ENCODE measurements around the gene SERBP1. TPM values are rescaled to one million over a fixed set of nuclear protein-coding genes. Genes with fewer than 3 reads are reported as not detected.
"Not testable (repeated sequence)": the region's sequence is repeated elsewhere in the genome, so short reads cannot be mapped to it uniquely, and the experiment has no call there.

SERBP1 gene
- total and polyA plus RNA-seq, 7 donors: 189 to 299 (median 226) TPM

DNA sequence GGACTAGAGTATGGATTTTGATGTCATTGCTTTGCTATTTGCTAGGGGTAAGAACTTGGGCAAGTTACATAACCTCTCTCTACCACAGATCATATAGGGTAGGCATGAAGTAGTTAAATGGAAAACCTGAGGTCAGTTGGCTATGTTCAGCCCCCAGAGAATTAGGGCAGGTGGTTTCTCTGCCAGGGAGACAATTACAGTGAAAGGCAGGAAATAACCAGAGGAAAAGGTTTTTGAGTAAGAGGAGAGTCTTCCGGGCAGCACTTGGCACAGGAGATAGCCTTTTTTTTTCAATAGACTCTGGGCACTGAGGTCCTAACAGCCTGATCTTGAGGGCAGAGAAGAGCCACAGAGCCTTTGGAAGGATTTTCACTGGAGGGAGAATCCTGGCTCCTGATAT lies 16.7 kb upstream of the SERBP1 start:
- H3K4me1 ChIP-seq: peaks cover 1% of the 10 kb centered on the region
- H3K36me3 ChIP-seq (ENCODE audit: insufficient read depth in 1 of 2, low read depth in 1 of 2): no peaks in the 10 kb centered on the region
- ATAC-seq (no peak), DNase-seq (no peak)
- no peak overlapping the region for H3K4me3 ChIP-seq
- TF ChIP-seq, protein P1, sequence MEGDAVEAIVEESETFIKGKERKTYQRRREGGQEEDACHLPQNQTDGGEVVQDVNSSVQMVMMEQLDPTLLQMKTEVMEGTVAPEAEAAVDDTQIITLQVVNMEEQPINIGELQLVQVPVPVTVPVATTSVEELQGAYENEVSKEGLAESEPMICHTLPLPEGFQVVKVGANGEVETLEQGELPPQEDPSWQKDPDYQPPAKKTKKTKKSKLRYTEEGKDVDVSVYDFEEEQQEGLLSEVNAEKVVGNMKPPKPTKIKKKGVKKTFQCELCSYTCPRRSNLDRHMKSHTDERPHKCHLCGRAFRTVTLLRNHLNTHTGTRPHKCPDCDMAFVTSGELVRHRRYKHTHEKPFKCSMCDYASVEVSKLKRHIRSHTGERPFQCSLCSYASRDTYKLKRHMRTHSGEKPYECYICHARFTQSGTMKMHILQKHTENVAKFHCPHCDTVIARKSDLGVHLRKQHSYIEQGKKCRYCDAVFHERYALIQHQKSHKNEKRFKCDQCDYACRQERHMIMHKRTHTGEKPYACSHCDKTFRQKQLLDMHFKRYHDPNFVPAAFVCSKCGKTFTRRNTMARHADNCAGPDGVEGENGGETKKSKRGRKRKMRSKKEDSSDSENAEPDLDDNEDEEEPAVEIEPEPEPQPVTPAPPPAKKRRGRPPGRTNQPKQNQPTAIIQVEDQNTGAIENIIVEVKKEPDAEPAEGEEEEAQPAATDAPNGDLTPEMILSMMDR (IDR thresholded peaks at IDR 0.05): no peak
- 8 to 20% (median 16%) methylated on average over 1 of the region's 1 CpG for WGBS, 3 donors
- H3K27ac ChIP-seq: no peak overlapping the region
- intact Hi-C loops (cut with DNase I): no loop called here
- no peaks in the 10 kb centered on the region for H3K27me3 ChIP-seq (ENCODE audit: insufficient read depth in 3 of 3, low read length in 2 of 3)
- H3K9me3 ChIP-seq: no peaks in the 10 kb centered on the region

DNA sequence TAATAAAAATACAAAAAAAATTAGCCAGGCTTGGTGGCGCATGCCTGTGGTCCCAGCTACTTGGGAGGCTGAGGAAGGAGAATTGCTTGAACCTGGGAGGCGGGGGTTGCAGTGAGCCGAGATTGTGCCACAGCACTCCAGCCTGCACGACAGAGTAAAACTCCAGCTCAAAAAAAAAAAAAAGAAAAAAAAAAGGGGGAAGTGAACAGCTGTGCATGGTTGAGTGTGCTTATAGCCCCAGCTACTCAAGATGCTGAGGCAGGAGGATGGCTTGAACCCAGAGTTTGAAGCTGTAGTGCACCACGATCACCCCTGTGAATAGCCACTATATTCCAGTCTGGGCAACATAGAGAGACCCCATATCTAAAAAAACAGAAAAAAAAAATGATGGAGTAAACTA lies 15.8 kb upstream of the SERBP1 start:
- H3K4me1 ChIP-seq; DNase-seq; H3K27ac ChIP-seq; H3K36me3 ChIP-seq (ENCODE audit: insufficient read depth in 1 of 2, low read depth in 1 of 2); H3K4me3 ChIP-seq; intact Hi-C loops (cut with DNase I); ATAC-seq; H3K27me3 ChIP-seq (ENCODE audit: insufficient read depth in 3 of 3, low read length in 2 of 3); H3K9me3 ChIP-seq: not testable (repeated sequence)
- WGBS, 3 donors: 66 to 79% (median 74%) methylated on average over 5 of the region's 5 CpGs

DNA sequence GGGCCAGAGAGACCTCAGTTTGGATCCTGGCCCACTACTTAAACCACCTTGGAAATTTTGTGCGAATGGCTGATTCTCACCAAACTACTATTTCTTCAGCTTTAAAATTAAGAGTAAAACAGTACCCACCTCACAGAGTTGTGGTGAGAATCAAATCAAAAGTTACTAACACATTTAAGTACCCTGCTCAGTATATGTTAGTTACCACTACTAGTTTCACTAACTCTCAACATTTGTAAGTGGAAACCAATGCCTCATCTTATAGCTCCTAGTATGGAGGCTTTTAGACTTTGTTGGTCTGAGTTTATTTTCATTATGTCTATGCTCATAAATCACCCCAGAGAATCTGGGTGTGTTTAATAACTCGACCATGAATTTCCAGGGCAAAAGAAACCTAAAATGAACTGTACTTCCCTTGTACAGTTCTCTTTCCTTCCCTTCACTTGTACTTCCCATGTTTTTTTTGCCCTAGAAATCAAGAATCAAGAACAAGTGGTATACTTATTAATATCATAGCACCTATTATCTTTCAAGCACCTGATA lies 11.6 kb upstream of the SERBP1 start:
- H3K4me1 ChIP-seq: peaks cover 24% of the 10 kb centered on the region
- no peak overlapping the region for H3K27ac ChIP-seq
- H3K9me3 ChIP-seq: no peaks in the 10 kb centered on the region
- WGBS, 3 donors: 64 to 75% (median 68%) methylated on average over 2 of the region's 2 CpGs
- TF ChIP-seq, protein P1 (IDR thresholded peaks at IDR 0.05): no peak
- H3K27me3 ChIP-seq (ENCODE audit: insufficient read depth in 3 of 3, low read length in 2 of 3): no peaks in the 10 kb centered on the region
- no peak for ATAC-seq
- no peak for DNase-seq
- H3K4me3 ChIP-seq: no peak overlapping the region
- intact Hi-C loops (cut with DNase I): no loop called here
- H3K36me3 ChIP-seq (ENCODE audit: insufficient read depth in 1 of 2, low read depth in 1 of 2): no peaks in the 10 kb centered on the region

DNA sequence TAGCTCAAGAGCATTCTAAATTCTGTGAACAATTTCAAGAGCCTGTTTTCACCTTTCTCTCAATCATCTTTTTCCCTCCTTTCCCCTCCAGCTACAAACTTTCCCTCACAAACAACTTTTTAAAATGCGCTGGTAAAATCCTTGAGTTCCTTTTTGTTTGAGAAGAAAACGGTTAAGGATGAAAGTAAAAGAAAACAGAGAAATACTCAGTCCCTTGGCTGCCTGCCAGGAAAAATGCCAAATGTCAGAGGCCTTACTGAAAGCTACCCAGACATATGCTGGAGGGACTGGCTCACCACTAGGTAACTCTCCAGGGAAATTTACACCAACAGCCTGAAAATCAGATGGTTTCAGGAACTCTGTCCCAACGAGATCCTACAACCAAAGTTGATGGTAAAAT lies 11.0 kb upstream of the SERBP1 start:
- Histone ChIP-seq H3K36me3 (ENCODE audit: insufficient read depth in 1 of 2, low read depth in 1 of 2) (no peaks in the 10 kb centered on the region), H3K27ac (peak overlapping the region; percentile 15), H3K4me3 (no peak overlapping the region), H3K27me3 (ENCODE audit: insufficient read depth in 3 of 3, low read length in 2 of 3) (no peaks in the 10 kb centered on the region), H3K9me3 (no peaks in the 10 kb centered on the region), H3K4me1 (peaks cover 24% of the 10 kb centered on the region)
- peak in 1 of 2 donors; percentile 33 for DNase-seq
- peak in 1 of 4 donors; percentile 58 for ATAC-seq
- TF ChIP-seq, protein P1 (IDR thresholded peaks at IDR 0.05): no peak
- intact Hi-C loops (cut with DNase I): no loop called here
- 34 to 40% (median 39%) methylated on average over 3 of the region's 3 CpGs for WGBS, 3 donors

DNA sequence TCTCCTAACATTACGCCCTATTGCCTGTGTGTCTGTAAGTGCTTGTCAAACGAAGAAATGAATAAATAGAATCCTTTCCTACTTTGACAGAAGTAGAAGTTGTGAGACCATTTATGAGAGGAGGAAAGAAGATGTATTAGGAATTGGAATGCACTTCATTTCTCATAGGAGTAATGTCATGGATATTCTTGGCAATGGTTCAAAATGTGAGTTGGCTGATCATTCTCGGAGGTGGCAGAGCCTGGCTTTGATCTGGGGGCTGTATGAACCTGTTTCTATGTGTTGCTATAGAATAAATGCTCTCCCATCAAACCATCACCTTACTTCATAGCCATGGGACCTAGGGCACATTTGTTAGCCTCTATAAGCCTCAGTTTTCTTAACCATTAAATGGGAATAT lies 10.1 kb upstream of the SERBP1 start:
- peak overlapping the region; percentile 15 for H3K27ac ChIP-seq
- TF ChIP-seq, protein P1 (IDR thresholded peaks at IDR 0.05): no peak

More for the DNA sequence above, 10.1 kb upstream of the SERBP1 start:
- Histone ChIP-seq H3K4me1 (peaks cover 24% of the 10 kb centered on the region), H3K36me3 (ENCODE audit: insufficient read depth in 1 of 2, low read depth in 1 of 2) (no peaks in the 10 kb centered on the region), H3K4me3 (no peak overlapping the region), H3K27me3 (ENCODE audit: insufficient read depth in 3 of 3, low read length in 2 of 3) (no peaks in the 10 kb centered on the region), H3K9me3 (no peaks in the 10 kb centered on the region)
- no peak for DNase-seq
- intact Hi-C loops (cut with DNase I): no loop called here
- 63 to 72% (median 65%) methylated on average over 3 of the region's 3 CpGs for WGBS, 3 donors
- ATAC-seq: no peak
